GM06990 (cell line): Measurements from ENCODE around the gene KCMF1.

Experiments
- DNase-seq: peaks from one replicate; pipeline ENCODE4 v3.0.0-alpha.2; 2011; ENCODE audit not compliant: insufficient read length; ENCODE audit errors: extremely low read depth
- H3K27me3 ChIP-seq: replicated peaks from 2 replicates; pipeline ENCODE4 v1.6.0; 2011; ENCODE audit warnings: low read length; ENCODE audit not compliant: control insufficient read depth, insufficient read depth
- H3K36me3 ChIP-seq: 2 replicates; pipeline ENCODE4 v1.5.1; 2011; ENCODE audit warnings: low read length; ENCODE audit not compliant: control insufficient read depth, insufficient read depth
- H3K4me3 ChIP-seq: replicated peaks from 2 replicates; pipeline ENCODE4 v1.5.1; 2011; ENCODE audit warnings: low read depth, mild to moderate bottlenecking, control low read depth, low read length
- CTCF ChIP-seq: IDR thresholded peaks from 2 replicates; pipeline ENCODE4 v1.5.1; 2011; ENCODE audit warnings: low read length, control low read depth, mild to moderate bottlenecking, inconsistent platforms; ENCODE audit not compliant: insufficient read depth, poor library complexity, severe bottlenecking

The KCMF1 gene

GRCh38 chr2:85012855-85013254 lies 41.9 kb downstream of the KCMF1 start:
- Histone ChIP-seq H3K36me3 (peaks cover 2% of the 10 kb centered on the region), H3K4me3 (no peak overlapping the region), H3K27me3 (no peaks in the 10 kb centered on the region)
- no peak for TF ChIP-seq CTCF
- no peak for DNase-seq

- no peak for DNase-seq
- peaks cover 2% of the 10 kb centered on the region; the same call in 1 of the 2 replicates for H3K36me3 ChIP-seq
- TF ChIP-seq CTCF: peak; percentile 7
- no peak overlapping the region for H3K4me3 ChIP-seq
- H3K27me3 ChIP-seq: no peaks in the 10 kb centered on the region
These were observed 44.8 kb downstream of the KCMF1 start for GRCh38 chr2:85015653-85016360.

DNA sequence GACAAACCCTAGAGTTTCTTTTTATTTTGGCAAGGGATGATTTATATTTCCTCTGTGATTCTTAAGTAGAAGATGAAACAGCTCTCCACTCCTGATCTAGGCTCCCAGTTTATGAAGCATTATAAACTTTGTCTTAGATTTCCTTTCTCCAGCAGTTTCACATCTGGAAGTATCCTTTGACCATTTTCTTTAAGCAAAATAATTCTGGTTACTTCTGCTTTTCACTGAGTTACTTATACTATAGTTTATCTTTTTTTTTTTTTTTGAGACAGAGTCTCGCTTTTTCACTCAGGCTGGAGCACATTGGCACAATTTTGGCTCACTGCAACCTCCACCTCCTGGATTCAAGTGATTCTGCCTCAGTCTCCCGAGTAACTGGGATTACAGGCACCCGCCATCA lies 45.5 kb downstream of the KCMF1 start:
- Histone ChIP-seq H3K4me3 (no peak overlapping the region), H3K27me3 (no peaks in the 10 kb centered on the region), H3K36me3 (peaks cover under 1% of the 10 kb centered on the region; the same call in 1 of the 2 replicates)
- TF ChIP-seq CTCF: no peak
- DNase-seq: no peak

DNA sequence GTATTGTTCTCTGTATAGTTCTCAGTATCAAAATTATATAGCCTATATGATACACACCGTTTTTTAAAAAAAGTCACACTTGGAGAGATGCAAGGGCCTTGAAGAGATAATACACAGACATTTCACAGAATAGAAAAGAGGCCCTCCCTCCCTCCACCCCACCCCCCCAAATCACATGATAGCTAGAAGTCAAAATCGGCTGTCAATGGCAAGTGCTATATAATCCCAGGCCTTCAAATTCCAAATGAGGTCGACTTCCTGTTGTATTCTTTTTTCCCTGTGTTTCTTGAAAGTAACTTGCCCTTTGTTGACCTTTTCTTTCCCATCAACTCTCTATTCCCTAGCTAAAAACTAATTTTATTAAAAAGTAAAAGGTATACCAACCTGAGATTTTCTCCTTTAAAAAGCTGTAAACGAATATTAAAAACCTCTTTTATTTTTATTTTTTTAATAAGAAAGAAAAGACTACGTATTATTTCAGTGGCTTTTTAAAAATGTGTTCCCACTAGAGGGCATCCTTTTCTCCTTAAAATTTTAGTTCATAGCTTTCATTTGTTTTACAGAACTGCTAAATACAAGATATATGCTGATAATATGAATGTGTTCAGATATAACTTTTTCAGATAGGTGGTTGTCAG lies 46.6 kb downstream of the KCMF1 start:
- peak; percentile 25 for TF ChIP-seq CTCF
- Histone ChIP-seq H3K4me3 (no peak overlapping the region), H3K36me3 (no peaks in the 10 kb centered on the region), H3K27me3 (no peaks in the 10 kb centered on the region)
- no peak for DNase-seq

DNA sequence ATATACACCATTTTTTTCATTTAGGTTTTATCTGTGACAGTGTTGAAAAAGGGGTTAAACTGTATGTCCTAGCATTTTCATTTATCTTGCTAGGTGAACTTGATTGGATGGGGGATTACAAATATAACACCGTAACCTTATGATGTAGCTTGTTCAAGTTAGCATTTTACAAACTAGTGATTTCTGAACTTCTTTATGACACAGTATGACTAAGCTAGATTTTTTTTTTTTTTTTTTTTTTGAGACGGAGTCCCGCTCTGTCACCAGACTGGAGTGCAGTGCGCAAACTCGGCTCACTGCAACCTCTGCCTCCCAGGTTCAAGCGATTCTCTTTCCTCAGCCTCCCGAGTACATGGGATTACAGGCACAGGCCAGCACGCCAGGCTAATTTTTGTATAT lies 47.1 kb downstream of the KCMF1 start:
- no peaks in the 10 kb centered on the region for H3K27me3 ChIP-seq
- H3K4me3 ChIP-seq: no peak overlapping the region
- H3K36me3 ChIP-seq: no peaks in the 10 kb centered on the region
- no peak for TF ChIP-seq CTCF
- DNase-seq: no peak

DNA sequence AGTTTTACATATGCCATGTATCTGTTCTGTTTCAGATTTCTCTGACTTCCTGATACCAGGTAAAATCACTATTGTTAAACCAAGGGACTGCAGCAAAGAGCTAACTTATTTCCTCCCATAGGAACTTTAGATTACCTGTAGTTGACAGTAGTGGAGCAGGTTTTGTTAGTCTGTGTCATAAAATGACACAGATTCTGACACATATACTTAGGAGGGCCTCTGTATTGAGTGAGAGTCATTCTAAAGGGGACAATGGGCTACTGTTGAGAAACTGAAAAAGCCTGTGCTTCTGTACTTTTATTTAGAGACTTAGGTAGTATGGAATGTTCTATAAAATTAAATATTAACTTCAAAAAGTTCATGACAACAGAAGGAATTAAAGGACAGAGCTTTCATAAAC lies 48.2 kb downstream of the KCMF1 start:
- no peak for TF ChIP-seq CTCF
- DNase-seq: no peak
- no peaks in the 10 kb centered on the region for H3K36me3 ChIP-seq
- no peak overlapping the region for H3K4me3 ChIP-seq
- H3K27me3 ChIP-seq: no peaks in the 10 kb centered on the region
